PFSK-1 (cell line): ENCODE data around the gene SFMBT2.

Experiments
- FOXP2 ChIP-seq: optimal IDR thresholded peaks from 2 replicates; pipeline ENCODE3; 2011; ENCODE audit warnings: borderline replicate concordance, control low read depth, inconsistent platforms; ENCODE audit not compliant: insufficient read depth; ENCODE audit errors: extremely low read length, extremely low read depth
- POLR2AphosphoS5 ChIP-seq: IDR thresholded peaks from 2 replicates; pipeline ENCODE4 v1.6.1; 2012; ENCODE audit warnings: low read depth, mild to moderate bottlenecking, control low read depth, low read length, moderate library complexity
- REST ChIP-seq, 2 experiments: IDR thresholded peaks; 2 replicates each; pipeline versions ENCODE4 v1.6.1 to v1.8.0; 2011 to 2012; ENCODE audit warnings: low read depth in 2 of 2, low read length in 2 of 2, control low read depth in 1 of 2, inconsistent platforms in 1 of 2, mild to moderate bottlenecking in 1 of 2, moderate library complexity in 1 of 2; ENCODE audit not compliant: insufficient read depth in 1 of 2
- SIN3A ChIP-seq: IDR thresholded peaks from 2 replicates; pipeline ENCODE4 v1.6.1; 2012; ENCODE audit warnings: mild to moderate bottlenecking, low read length, moderate library complexity, borderline replicate concordance; ENCODE audit not compliant: insufficient read depth
- TAF1 ChIP-seq: IDR thresholded peaks from 2 replicates; pipeline ENCODE4 v1.6.1; 2012; ENCODE audit warnings: low read length, control low read depth, borderline replicate concordance; ENCODE audit not compliant: insufficient read depth

SFMBT2 gene

GRCh38 chr10:7119325-7120015 is 291.4 kb downstream of the SFMBT2 start:
- TF ChIP-seq POLR2AphosphoS5, result no peak
- no peak for TF ChIP-seq SIN3A
- TF ChIP-seq REST (IDR thresholded peaks at IDR 0.05; ENCODE audit: insufficient read depth in 1 of 2, low read depth in 2 of 2, low read length in 2 of 2), result no peak
- TF ChIP-seq TAF1, result no peak
- TF ChIP-seq FOXP2, result no peak

DNA sequence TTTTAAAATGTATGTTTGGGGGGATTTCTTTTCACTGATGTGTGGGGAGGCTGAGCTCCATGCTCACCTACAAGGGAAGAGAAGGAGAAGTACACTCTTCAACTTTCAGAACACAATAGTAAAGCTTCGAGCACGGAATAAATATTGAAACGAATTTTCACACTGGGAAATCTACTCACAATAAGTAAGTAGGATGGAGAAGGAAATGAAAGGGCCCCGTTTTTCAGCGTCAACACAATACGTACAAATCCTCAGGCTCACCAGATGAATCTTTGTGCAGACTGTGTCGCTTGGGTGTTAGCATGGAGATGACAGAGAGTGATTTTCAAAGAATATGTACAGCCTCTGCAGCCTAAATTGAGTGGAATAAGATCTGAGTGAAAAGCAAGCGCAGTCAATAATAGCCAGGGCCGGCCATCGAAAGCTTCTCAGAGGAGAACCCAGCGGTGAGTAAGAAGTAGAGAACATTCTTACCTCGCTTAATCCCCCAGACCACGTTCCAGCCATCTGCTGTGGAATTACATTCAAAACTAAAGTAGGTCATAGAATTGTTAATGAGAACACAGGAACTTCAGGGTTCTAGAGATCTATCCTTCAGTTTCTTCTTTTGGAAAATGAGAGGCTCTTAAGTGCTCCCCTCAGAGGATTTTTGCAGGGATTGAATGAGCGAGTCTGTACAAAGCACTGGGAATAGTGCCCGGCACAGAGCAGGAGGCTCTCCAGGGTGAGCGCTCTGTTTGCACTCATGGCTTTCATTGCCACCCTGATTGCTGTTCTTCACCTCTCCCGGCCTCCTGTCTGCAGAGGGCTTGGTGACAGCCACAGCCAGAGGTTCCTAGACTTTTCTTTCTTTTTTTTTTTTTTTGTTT is 292.8 kb downstream of the SFMBT2 start:
- no peak for TF ChIP-seq TAF1
- no peak for TF ChIP-seq REST (IDR thresholded peaks at IDR 0.05; ENCODE audit: insufficient read depth in 1 of 2, low read depth in 2 of 2, low read length in 2 of 2)
- TF ChIP-seq POLR2AphosphoS5, result no peak
- no peak for TF ChIP-seq FOXP2
- no peak for TF ChIP-seq SIN3A

DNA sequence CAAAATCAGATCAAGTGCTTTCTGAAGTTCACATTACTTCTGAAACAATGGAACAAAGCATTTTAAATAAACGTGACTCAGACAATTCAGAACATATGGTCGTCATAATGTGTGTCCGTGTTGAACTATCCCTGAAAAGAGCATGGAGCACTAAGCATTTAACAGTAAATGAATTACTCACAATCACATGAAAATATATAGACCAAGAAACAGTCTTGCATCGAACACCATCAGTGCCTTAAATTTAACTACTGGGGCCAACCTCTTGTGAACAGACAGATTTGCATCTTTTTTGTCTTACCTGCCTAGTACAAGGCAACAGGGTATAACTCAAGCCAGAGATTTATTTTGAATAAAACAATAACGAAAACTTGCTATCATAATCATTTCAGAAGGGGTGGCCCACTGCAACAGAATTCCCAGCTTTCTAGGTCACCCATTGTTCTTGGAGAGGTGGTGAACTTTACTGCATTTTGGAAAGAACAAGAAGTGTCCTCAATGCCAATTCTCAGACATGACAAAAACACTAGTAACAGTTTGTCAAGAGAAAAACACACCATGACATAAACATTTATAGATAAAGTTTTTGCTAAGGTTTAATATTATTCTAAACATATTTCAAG is 293.5 kb downstream of the SFMBT2 start:
- no peak for TF ChIP-seq REST (IDR thresholded peaks at IDR 0.05; ENCODE audit: insufficient read depth in 1 of 2, low read depth in 2 of 2, low read length in 2 of 2)
- no peak for TF ChIP-seq POLR2AphosphoS5
- TF ChIP-seq SIN3A, result no peak
- TF ChIP-seq TAF1, result no peak
- TF ChIP-seq FOXP2, result no peak

DNA sequence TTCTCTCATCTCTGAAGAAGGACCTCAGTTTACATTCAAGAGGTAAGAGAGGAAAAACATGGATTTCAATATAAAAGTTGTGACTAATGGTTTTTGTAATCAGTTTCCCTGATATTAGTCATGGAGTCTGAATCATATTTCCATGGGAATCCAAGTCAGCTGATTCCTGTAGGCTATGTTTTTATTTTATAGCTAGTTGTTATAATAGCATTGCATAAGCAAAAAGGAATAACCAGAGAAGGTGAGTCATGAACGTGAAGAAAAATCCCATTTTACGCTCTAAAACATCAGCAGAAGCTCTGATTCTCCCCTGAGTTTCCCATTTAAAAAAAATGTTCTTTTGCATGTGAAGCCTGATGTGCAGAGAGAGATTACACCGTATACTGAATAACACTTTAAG is 299.3 kb downstream of the SFMBT2 start:
- TF ChIP-seq TAF1 (no peak), SIN3A (no peak), REST (IDR thresholded peaks at IDR 0.05; ENCODE audit: insufficient read depth in 1 of 2, low read depth in 2 of 2, low read length in 2 of 2) (no peak), POLR2AphosphoS5 (no peak), FOXP2 (no peak)
